ENCODE results near the gene ZNF420. TPM values are rescaled to one million over a fixed set of nuclear protein-coding genes. Genes with fewer than 3 reads are reported as not detected.
A peak's percentile ranks its signal among the peaks of the same experiment; 100 is the strongest.
"Not testable (repeated sequence)": the region's sequence is repeated elsewhere in the genome, so short reads cannot be mapped to it uniquely, and the experiment has no call there.

The ZNF420 gene
- total RNA-seq (2014; rRNA removed; shearing (Covaris generic)) = 0.18 TPM in 1 of 2 replicates, not detected in the other

DNA sequence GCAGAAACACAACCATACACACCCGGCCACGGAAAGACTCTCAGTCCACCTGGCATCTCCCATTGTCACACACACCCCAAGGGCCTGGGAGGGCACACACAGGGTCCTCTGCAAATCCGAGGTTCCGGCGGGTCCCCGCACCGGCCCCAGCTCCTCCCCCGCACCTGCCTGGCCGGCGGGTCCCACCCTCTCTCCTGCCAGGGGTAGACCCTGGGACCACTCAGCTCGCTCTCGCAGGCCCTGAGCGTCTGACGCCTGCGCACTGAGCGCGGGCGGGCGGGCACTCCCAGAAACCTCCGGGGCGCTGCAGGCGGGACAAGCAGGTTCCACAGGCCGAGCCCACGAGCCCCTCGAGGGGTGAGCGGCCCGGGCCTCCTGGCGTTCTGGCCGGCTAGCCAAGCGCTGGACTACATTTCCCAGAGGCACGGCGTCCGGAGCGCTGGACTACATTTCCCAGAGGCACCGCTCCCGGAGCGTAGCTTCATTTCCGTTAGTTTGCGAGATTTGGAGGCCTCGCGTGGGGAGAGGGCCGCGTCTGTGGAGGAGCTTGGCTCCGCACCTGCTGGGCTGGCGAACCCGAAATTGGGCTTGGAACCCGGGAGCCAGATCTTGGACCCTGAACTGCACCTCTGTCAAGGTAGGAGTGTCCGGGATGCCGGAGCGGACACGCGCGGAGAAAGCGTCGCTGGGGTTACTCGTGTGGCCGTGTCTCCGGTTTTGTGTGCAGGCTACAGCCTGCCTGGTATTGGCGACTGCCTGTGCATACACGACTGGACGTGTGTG lies at the start of gene ZNF420:
TSS of gene ZNF420 (plus strand) at position 500 of the 783 bp plus-strand sequence. CDS start 10,686 bp downstream, outside the sequence.
- H3K4me1 ChIP-seq (replicated peaks) = no peaks in the 10 kb centered on the region
- H3K27ac ChIP-seq = no peak within 1 kb of the TSS
- H3K9me3 ChIP-seq (replicated peaks) = peaks cover 17% of the 10 kb centered on the region
- H3K27me3 ChIP-seq (replicated peaks) = no peaks in the 10 kb centered on the region
- DNase-seq (ENCODE audit: low read depth in 1 of 2, low spot score in 2 of 2) = no peak
- H3K36me3 ChIP-seq = no peaks in the 10 kb centered on the region
- 0 out of 2 replicates have a peak within 1 kb of the TSS, but pooled peaks have one; percentile 4 for H3K4me3 ChIP-seq

DNA sequence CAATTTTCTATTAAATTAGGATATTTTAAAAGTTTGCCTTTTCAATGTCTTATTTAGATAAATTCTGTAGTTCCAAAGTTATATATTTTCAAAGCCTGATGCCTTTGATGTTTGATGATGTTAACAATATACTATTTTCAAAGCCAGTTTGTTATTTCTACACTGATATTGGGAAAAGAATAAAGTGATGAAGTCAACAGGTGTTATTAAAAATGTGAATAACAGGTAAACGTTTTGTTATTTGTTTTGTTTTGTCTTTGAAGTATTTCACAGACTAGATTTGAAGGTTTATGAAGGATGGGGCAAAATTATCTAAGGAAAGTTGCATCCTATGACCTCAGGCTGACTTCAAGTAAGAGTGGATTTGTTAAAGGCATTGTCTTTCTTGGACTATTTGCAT lies 33.1 kb upstream of the ZNF420 start:
- no peak for DNase-seq (ENCODE audit: low read depth in 1 of 2, low spot score in 2 of 2)
- Histone ChIP-seq H3K36me3 (no peaks in the 10 kb centered on the region), H3K27me3 (replicated peaks) (no peaks in the 10 kb centered on the region), H3K4me1 (replicated peaks) (no peaks in the 10 kb centered on the region), H3K4me3 (no peak overlapping the region), H3K9me3 (replicated peaks) (no peaks in the 10 kb centered on the region), H3K27ac (no peak overlapping the region)

DNA sequence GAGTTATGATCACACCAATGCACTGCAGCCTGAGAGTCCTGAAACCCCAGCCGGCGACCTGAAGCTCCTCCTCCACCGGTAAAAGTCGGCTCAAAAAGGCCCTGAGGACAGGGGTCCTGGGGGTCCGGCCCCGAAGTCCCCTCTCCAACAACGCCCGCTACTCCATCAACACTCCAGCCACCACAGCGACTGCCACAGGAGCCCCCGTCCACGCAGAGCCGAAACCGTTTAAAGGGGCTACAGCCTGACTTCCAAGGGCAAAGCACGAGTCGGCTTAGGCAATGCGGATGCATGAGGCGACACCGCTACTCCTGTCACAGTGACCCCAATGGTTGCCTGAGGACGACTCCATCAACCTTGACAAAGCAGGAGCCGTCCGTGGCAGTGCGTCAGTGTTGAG lies 22.9 kb upstream of the ZNF420 start:
- DNase-seq (ENCODE audit: low read depth in 1 of 2, low spot score in 2 of 2) = no peak
- no peaks in the 10 kb centered on the region for H3K27me3 ChIP-seq (replicated peaks)

DNA sequence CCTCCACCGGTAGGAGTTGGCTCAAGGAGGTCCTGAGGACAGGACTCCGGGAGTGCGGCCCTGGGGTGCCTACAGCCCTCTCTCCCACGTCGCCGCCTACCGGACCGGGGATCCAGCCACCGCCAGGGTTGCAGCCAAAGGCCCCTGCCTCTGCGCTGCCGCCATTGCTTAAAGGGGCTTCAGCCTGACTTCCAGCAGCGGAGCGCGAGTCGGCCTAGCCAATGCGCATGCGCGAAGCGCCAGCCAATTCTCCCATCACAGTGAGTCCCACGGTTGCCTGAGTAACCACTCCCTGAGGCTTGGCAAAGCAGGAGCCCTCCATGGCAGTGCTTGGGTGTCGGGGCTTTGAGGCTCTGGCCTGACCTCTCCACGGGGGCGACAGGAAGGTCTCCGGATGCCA lies 21.5 kb upstream of the ZNF420 start:
- no peaks in the 10 kb centered on the region for H3K4me1 ChIP-seq (replicated peaks)
- H3K36me3 ChIP-seq = no peaks in the 10 kb centered on the region
- DNase-seq (ENCODE audit: low read depth in 1 of 2, low spot score in 2 of 2) = no peak
- no peaks in the 10 kb centered on the region for H3K27me3 ChIP-seq (replicated peaks)
- H3K4me3 ChIP-seq = no peak overlapping the region
- peaks cover 13% of the 10 kb centered on the region for H3K9me3 ChIP-seq (replicated peaks)
- H3K27ac ChIP-seq = no peak overlapping the region

More for the DNA sequence above, 22.9 kb upstream of the ZNF420 start:
- Histone ChIP-seq H3K27ac (no peak overlapping the region), H3K4me1 (replicated peaks) (no peaks in the 10 kb centered on the region), H3K9me3 (replicated peaks) (peaks cover 13% of the 10 kb centered on the region), H3K36me3 (no peaks in the 10 kb centered on the region), H3K4me3 (no peak overlapping the region)

DNA sequence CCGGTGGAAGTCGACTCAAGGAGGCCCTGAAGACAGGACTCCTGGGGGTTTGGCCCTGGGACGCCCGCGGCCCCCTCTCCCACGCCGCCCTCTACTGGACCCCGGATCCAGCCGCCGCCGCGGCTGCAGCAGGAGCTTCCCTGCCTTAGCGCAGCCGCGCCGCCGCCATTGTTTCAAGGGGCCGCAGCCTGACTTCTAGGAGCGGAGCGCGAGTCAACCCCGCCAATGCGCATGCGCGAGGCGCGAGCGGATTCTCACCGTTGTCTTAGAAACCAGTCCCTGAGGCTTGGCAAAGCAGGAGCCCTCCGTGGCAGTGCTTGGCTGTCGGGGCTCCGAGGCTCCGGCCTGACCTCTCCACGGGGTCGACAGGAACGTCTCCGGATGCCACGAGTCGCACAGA lies 19.1 kb upstream of the ZNF420 start:
- Histone ChIP-seq H3K4me3 (no peak overlapping the region), H3K27me3 (replicated peaks) (no peaks in the 10 kb centered on the region), H3K4me1 (replicated peaks) (no peaks in the 10 kb centered on the region), H3K9me3 (replicated peaks) (peaks cover 16% of the 10 kb centered on the region), H3K27ac (no peak overlapping the region), H3K36me3 (no peaks in the 10 kb centered on the region)
- DNase-seq (ENCODE audit: low read depth in 1 of 2, low spot score in 2 of 2) = no peak

DNA sequence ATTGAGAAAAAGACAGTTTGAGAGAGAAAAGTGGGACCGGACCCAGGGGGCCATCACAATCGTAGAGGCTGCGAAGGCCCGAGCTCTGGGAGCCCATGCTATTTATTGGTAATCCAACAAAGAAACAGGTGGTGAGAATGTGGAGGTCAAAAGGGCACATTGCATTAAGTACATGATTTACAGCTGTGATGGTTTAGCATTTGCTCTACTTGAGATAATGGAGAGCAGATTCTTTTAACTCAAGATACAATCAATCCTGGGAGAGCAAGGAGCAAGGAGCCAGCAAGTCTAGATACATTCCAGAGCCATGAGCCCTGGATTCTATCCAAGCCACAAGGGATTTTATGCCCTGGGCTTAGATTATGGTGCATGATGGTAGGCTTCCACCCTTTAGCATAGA lies 13.3 kb upstream of the ZNF420 start:
- H3K27ac ChIP-seq; DNase-seq (ENCODE audit: low read depth in 1 of 2, low spot score in 2 of 2); H3K36me3 ChIP-seq; H3K4me3 ChIP-seq; H3K4me1 ChIP-seq (replicated peaks); H3K27me3 ChIP-seq (replicated peaks); H3K9me3 ChIP-seq (replicated peaks): not testable (repeated sequence)

DNA sequence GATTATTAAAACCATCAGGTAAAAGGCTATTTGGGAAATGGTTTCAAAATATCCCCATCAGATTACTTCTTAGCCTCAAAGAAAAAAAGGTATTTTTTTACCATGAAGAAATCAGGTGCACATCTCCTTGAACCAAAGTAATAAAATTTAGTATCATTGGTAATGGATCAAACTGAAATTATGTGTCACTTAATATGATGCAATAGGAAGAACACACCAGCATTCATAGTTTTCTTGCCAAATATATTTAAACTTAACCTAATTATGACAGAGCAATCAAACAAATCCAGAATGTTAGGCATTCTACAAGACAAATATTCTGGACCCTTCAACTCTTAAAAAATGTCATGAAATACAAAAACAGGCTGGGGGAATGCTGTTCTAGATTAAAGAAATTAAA lies 4.1 kb upstream of the ZNF420 start:
- Histone ChIP-seq H3K4me3 (no peak overlapping the region), H3K27me3 (replicated peaks) (no peaks in the 10 kb centered on the region), H3K27ac (no peak overlapping the region), H3K36me3 (no peaks in the 10 kb centered on the region), H3K9me3 (replicated peaks) (peaks cover 16% of the 10 kb centered on the region), H3K4me1 (replicated peaks) (no peaks in the 10 kb centered on the region)
- DNase-seq (ENCODE audit: low read depth in 1 of 2, low spot score in 2 of 2) = no peak

DNA sequence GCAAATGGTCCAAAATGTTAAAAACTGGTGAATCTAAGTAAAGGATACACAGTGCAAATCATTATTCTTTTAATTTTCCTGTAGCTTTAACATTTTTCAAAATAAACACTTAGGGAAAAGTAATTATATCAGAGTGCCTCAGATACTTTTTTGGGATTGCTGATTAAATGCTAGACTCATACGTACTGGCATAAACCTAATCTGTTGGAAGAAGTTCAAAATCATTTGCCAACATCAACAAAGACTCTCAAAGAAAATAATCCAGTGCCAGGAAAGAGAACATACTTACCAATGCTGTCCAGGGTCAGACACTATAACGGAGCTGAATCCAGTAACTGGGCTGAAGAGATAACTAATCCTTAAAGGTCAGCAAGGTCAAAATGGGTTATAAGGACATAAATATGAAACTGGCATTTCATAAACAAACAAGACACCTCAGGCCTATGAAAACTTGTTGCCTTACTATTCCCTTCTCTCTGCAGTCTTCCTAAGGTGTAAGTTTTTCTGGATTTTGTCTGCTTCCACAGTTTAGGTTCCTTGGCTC lies 3.3 kb upstream of the ZNF420 start:
- no peak overlapping the region for H3K27ac ChIP-seq
- H3K36me3 ChIP-seq = no peaks in the 10 kb centered on the region
- H3K9me3 ChIP-seq (replicated peaks) = peaks cover 20% of the 10 kb centered on the region
- no peak overlapping the region for H3K4me3 ChIP-seq
- no peaks in the 10 kb centered on the region for H3K27me3 ChIP-seq (replicated peaks)
- H3K4me1 ChIP-seq (replicated peaks) = no peaks in the 10 kb centered on the region
- no peak for DNase-seq (ENCODE audit: low read depth in 1 of 2, low spot score in 2 of 2)

DNA sequence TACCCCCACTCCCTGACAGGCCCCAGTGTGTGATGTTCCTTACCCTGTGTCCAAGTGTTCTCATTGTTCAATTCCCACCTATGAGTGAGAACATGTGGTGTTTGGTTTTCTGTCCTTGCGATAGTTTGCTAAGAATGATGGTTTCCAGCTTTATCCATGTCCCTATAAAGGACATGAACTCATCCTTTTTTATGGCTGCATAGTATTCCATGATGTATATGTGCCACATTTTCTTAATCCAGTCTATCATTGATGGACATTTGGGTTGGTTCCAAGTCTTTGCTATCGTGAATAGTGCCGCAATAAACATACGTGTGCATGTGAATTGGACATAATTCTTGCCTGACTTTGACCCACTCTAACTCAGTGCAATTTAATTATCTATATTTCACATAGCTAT lies 1.7 kb upstream of the ZNF420 start:
- not testable (repeated sequence) for H3K36me3 ChIP-seq

DNA sequence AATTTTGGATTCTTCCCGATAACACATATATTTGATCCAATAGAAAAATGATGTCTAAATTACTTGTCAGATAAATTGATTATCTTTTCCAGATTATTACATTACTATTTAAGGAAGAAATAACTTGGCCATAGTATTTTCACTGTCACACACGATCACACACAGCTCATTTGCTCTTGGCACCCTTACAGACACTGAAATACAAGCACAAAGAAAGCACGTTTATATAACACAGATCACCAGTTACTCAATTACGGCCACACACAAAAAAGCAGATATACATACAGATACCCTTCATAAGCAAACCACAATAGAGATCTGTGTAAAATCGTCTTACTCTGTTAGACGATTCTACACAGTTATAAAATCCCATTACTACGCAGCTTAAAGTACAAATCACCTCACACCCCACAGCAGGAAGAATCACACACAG lies 716 bp upstream of the ZNF420 start:
- Histone ChIP-seq H3K4me1 (replicated peaks) (no peaks in the 10 kb centered on the region), H3K4me3 (no peak overlapping the region), H3K27me3 (replicated peaks) (no peaks in the 10 kb centered on the region), H3K27ac (no peak overlapping the region), H3K9me3 (replicated peaks) (peaks cover 17% of the 10 kb centered on the region), H3K36me3 (no peaks in the 10 kb centered on the region)
- no peak for DNase-seq (ENCODE audit: low read depth in 1 of 2, low spot score in 2 of 2)

More for the DNA sequence above, 1.7 kb upstream of the ZNF420 start:
- H3K27me3 ChIP-seq (replicated peaks); DNase-seq (ENCODE audit: low read depth in 1 of 2, low spot score in 2 of 2); H3K4me3 ChIP-seq; H3K27ac ChIP-seq; H3K4me1 ChIP-seq (replicated peaks): not testable (repeated sequence)
- H3K9me3 ChIP-seq (replicated peaks) = peaks cover 17% of the 10 kb centered on the region

DNA sequence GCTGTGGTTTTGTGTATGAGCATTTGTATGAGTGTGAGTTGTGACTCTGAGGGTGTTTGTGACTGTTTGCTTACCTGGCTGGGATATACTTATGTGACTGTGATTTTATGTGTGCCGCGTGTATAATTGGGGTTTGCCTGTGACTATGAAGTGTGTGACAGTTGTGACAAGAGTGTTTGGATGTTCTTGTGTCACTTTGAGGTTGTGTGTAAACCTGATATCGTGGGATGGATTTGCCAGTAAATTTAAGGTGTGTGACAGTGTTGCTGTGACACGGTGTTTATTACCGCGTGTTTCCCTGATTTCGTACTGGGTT lies 442 bp downstream of the ZNF420 start:
- H3K27me3 ChIP-seq (replicated peaks) = no peaks in the 10 kb centered on the region
- H3K36me3 ChIP-seq = no peaks in the 10 kb centered on the region
- H3K4me3 ChIP-seq = no peak overlapping the region
- peaks cover 17% of the 10 kb centered on the region for H3K9me3 ChIP-seq (replicated peaks)
- H3K4me1 ChIP-seq (replicated peaks) = no peaks in the 10 kb centered on the region
- H3K27ac ChIP-seq = no peak overlapping the region
- DNase-seq (ENCODE audit: low read depth in 1 of 2, low spot score in 2 of 2) = no peak

DNA sequence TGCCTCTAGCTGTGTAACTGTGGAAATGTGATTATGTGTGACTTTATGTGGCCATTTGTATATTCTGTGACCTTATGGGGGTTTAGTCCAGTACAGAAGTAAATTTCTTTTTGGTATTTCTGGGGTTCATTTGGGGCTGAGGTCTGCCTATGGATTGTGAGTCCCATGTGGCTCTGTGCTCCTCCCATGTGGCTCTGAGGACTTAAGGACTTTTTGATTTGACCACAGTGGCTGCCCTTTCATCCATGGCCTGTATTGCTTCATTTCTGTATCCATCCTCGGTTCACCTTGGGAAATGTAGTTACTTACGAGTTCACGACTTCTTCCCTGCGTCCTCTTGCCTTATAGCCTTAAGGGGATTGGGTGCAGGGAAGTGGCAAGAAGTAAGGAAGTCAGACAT lies 1.0 kb downstream of the ZNF420 start:
- no peak overlapping the region for H3K4me3 ChIP-seq
- H3K4me1 ChIP-seq (replicated peaks) = no peaks in the 10 kb centered on the region
- H3K36me3 ChIP-seq = no peaks in the 10 kb centered on the region
- H3K27me3 ChIP-seq (replicated peaks) = no peaks in the 10 kb centered on the region
- H3K27ac ChIP-seq = no peak overlapping the region
- no peak for DNase-seq (ENCODE audit: low read depth in 1 of 2, low spot score in 2 of 2)
- H3K9me3 ChIP-seq (replicated peaks) = peaks cover 17% of the 10 kb centered on the region

DNA sequence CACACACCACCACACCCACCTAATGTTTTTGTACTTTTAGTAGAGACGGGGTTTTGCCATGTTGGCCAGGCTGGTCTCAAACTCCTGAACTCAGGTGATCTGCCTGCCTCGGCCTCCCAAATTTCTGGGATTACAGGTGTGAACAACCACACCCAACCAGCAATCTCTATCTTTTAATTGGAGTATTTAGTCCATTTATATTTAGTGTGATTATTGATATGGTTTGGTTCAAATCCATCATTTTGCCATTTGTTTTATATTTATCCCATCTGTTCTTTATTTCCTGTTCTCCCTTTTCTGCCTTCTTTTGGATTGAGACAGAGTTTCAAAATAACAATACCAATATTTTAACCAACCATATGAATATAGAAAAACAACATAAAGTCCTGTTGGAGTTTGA lies 4.1 kb downstream of the ZNF420 start:
- Histone ChIP-seq H3K36me3 (no peaks in the 10 kb centered on the region), H3K4me1 (replicated peaks) (no peaks in the 10 kb centered on the region), H3K4me3 (no peak overlapping the region), H3K9me3 (replicated peaks) (peaks cover 22% of the 10 kb centered on the region), H3K27me3 (replicated peaks) (no peaks in the 10 kb centered on the region), H3K27ac (no peak overlapping the region)
- no peak for DNase-seq (ENCODE audit: low read depth in 1 of 2, low spot score in 2 of 2)

DNA sequence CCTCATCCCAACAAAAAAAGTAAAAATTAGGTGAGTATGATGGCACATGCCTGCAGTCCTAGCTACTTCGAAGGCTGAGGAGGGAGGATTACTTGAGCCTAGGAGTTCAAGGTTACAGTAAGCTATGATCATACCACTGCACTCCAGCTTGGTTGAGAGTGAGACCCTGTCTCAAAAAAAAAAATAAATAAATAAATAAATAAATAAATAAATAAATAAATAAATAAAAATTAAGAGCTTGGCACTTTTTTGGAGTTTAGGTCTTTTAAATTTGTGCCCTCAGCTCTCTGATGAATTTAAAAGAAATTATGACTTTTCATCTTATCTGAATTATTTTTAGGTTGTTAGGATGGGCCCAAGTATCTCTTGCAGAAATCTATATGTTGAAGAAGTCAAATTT lies 8.9 kb downstream of the ZNF420 start:
- no peak overlapping the region for H3K27ac ChIP-seq
- no peak overlapping the region for H3K4me3 ChIP-seq
- no peak for DNase-seq (ENCODE audit: low read depth in 1 of 2, low spot score in 2 of 2)
- no peaks in the 10 kb centered on the region for H3K4me1 ChIP-seq (replicated peaks)
- H3K36me3 ChIP-seq = no peaks in the 10 kb centered on the region
- H3K9me3 ChIP-seq (replicated peaks) = peaks cover 5% of the 10 kb centered on the region; the same call in 1 of the 2 replicates
- H3K27me3 ChIP-seq (replicated peaks) = no peaks in the 10 kb centered on the region

Data from SJSA1 (cell line).